NT2/D1 (cell line): ENCODE data around the gene AQR.
"Not testable (repeated sequence)": the region's sequence is repeated elsewhere in the genome, so short reads cannot be mapped to it uniquely, and the experiment has no call there.

ENCODE experiments used
- DNase-seq: peaks from one replicate; pipeline ENCODE4 v3.0.0-alpha.2; 2011; ENCODE audit warnings: low read depth, low spot score
- H3K27me3 ChIP-seq: 2 replicates; pipeline ENCODE4 v1.6.0; 2011; ENCODE audit warnings: mild to moderate bottlenecking; ENCODE audit not compliant: insufficient read length, insufficient read depth
- H3K36me3 ChIP-seq: 2 replicates; pipeline ENCODE4 v1.6.1; 2011; ENCODE audit warnings: mild to moderate bottlenecking, low read length, mixed read lengths; ENCODE audit not compliant: insufficient read depth, insufficient read length
- H3K4me1 ChIP-seq: 2 replicates; pipeline ENCODE4 v1.5.1; 2011; ENCODE audit not compliant: insufficient read depth, insufficient read length
- H3K4me3 ChIP-seq: 2 replicates; pipeline ENCODE4 v1.5.1; 2011; ENCODE audit warnings: low read depth; ENCODE audit not compliant: insufficient read length
- H3K9ac ChIP-seq: 2 replicates; pipeline ENCODE4 v1.6.0; 2011; ENCODE audit warnings: low read depth; ENCODE audit not compliant: insufficient read length
- H3K9me3 ChIP-seq: 2 replicates; pipeline ENCODE4 v1.5.1; 2011; ENCODE audit warnings: mild to moderate bottlenecking, low read length; ENCODE audit not compliant: insufficient read depth
- SUZ12 ChIP-seq: IDR thresholded peaks from 2 replicates; pipeline ENCODE4 v1.6.1; 2011; ENCODE audit not compliant: insufficient read length, insufficient read depth; ENCODE audit errors: extremely low read depth
- YY1 ChIP-seq: IDR thresholded peaks from 2 replicates; pipeline ENCODE4 v1.6.1; 2011; ENCODE audit not compliant: insufficient read length, insufficient read depth
- ZNF274 ChIP-seq: IDR thresholded peaks from 2 replicates; pipeline ENCODE4 v1.6.1; 2011; ENCODE audit warnings: mild to moderate bottlenecking, low read depth, low read length

Gene AQR

GRCh38 chr15:34952481-34952880 lies 17.1 kb downstream of the AQR start:
- Histone ChIP-seq H3K9me3 (no peaks in the 10 kb centered on the region), H3K9ac (no peak overlapping the region), H3K36me3 (peaks cover 33% of the 10 kb centered on the region), H3K4me1 (no peaks in the 10 kb centered on the region), H3K4me3 (no peak overlapping the region), H3K27me3 (no peaks in the 10 kb centered on the region)
- no peak for DNase-seq
- TF ChIP-seq SUZ12: no peak

- Histone ChIP-seq H3K4me1 (no peaks in the 10 kb centered on the region), H3K9ac (no peak overlapping the region), H3K9me3 (no peaks in the 10 kb centered on the region), H3K4me3 (no peak overlapping the region), H3K36me3 (peaks cover 33% of the 10 kb centered on the region), H3K27me3 (no peaks in the 10 kb centered on the region)
- TF ChIP-seq YY1: no peak
- TF ChIP-seq ZNF274: no peak
- TF ChIP-seq SUZ12: no peak
- no peak for DNase-seq
Measured at GRCh38 chr15:34951993-34952392, 17.5 kb downstream of the AQR start.

- no peak for DNase-seq
- H3K36me3 ChIP-seq: peaks cover 44% of the 10 kb centered on the region
Measured at GRCh38 chr15:34944936-34945335, 24.6 kb downstream of the AQR start.

GRCh38 chr15:34943711-34944110 lies 25.8 kb downstream of the AQR start:
- H3K4me3 ChIP-seq: no peak overlapping the region
- TF ChIP-seq SUZ12: no peak
- no peak for TF ChIP-seq ZNF274
- no peak for TF ChIP-seq YY1
- no peaks in the 10 kb centered on the region for H3K27me3 ChIP-seq
- DNase-seq: no peak
- no peak overlapping the region for H3K9ac ChIP-seq
- H3K9me3 ChIP-seq: no peaks in the 10 kb centered on the region
- H3K4me1 ChIP-seq: no peaks in the 10 kb centered on the region
- peaks cover 51% of the 10 kb centered on the region for H3K36me3 ChIP-seq

More at GRCh38 chr15:34944936-34945335, 24.6 kb downstream of the AQR start:
- no peak overlapping the region for H3K9ac ChIP-seq
- H3K4me3 ChIP-seq: no peak overlapping the region
- H3K9me3 ChIP-seq: no peaks in the 10 kb centered on the region
- TF ChIP-seq ZNF274 (no peak), SUZ12 (no peak), YY1 (no peak)
- no peaks in the 10 kb centered on the region for H3K27me3 ChIP-seq
- no peaks in the 10 kb centered on the region for H3K4me1 ChIP-seq

DNA sequence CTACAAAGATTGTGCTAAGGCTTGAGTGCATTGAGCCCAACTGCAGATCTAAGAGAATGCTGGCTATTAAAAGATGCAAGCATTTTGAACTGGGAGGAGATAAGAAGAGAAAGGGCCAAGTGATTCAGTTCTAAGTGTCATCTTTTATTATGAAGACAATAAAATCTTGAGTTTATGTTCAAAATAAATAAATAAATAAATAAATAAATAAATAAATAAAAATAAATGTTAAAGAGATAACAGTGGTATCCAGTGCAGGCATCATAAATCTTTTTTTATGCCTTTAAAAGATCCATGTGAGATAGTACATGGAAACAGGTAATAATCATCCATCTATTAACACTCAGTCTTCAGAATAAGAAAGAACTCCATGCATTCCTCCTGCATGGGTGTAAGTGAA lies 26.3 kb downstream of the AQR start:
- DNase-seq, H3K4me3 ChIP-seq, H3K9ac ChIP-seq, H3K27me3 ChIP-seq, H3K4me1 ChIP-seq, H3K9me3 ChIP-seq: not testable (repeated sequence)
- H3K36me3 ChIP-seq: peaks cover 52% of the 10 kb centered on the region

- Histone ChIP-seq H3K9me3 (no peaks in the 10 kb centered on the region), H3K27me3 (no peaks in the 10 kb centered on the region), H3K36me3 (peaks cover 48% of the 10 kb centered on the region), H3K4me1 (no peaks in the 10 kb centered on the region), H3K4me3 (no peak overlapping the region), H3K9ac (no peak overlapping the region)
- TF ChIP-seq SUZ12 (no peak), ZNF274 (no peak), YY1 (no peak)
- no peak for DNase-seq
Measured at GRCh38 chr15:34942363-34942762, 27.2 kb downstream of the AQR start.

DNA sequence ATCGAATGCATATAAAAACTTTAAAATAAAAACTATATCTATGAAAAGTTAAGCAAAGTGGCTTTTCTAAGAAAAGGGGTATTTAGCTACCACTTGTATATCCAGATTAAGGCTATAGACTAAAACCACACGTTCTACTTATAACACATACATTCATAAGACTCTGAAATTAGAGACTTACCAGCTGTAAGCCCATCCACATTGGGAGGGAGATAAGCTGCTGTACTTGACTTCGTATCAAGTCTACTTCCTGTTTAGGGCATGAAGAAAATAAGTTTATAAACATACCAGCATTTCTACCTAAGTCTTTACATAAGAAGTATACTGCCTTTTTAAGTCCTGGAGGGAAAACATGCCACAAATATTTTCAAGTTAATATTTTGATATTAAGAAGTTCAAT lies 27.7 kb downstream of the AQR start:
- H3K4me3 ChIP-seq: no peak overlapping the region
- H3K4me1 ChIP-seq: no peaks in the 10 kb centered on the region
- H3K27me3 ChIP-seq: no peaks in the 10 kb centered on the region
- no peaks in the 10 kb centered on the region for H3K9me3 ChIP-seq
- TF ChIP-seq SUZ12: no peak
- no peak for TF ChIP-seq ZNF274
- no peak for TF ChIP-seq YY1
- no peak overlapping the region for H3K9ac ChIP-seq
- H3K36me3 ChIP-seq: peaks cover 48% of the 10 kb centered on the region
- DNase-seq: no peak

DNA sequence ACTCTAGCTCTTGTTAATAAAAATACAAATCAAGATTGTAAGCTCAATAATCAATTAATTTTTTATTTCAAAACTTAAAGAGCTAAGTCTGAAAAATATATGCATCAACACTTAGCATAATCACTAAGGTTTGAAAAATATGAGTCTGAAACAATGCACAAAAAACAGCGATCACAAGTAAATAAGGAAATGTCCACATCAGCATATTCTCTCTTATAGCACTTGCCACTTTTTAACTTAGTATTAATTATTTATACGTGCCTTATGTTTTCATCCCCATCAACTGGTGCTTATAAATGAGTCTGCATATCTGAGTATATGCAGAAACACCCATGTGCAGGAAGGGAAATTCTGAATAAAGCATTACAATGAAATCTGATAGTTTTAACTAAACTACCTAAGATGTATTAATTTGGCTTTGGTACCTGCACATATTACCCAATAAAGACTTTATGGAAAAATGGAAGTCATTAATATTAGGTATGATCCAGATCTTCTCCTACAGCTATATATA lies 28.3 kb downstream of the AQR start:
- H3K36me3 ChIP-seq: peaks cover 48% of the 10 kb centered on the region
- no peaks in the 10 kb centered on the region for H3K4me1 ChIP-seq
- no peak for DNase-seq
- no peaks in the 10 kb centered on the region for H3K9me3 ChIP-seq
- no peaks in the 10 kb centered on the region for H3K27me3 ChIP-seq
- TF ChIP-seq YY1 (no peak), ZNF274 (no peak), SUZ12 (no peak)
- no peak overlapping the region for H3K9ac ChIP-seq
- no peak overlapping the region for H3K4me3 ChIP-seq
